Stimulated activated CD4-positive, alpha-beta T cell treated with anti-CD3 and anti-CD28 coated beads, Interleukin-4, amount 100 ng/mL, for 48 hours (primary cell): ENCODE data around the gene SPG11.
"Not testable (repeated sequence)": the region's sequence is repeated elsewhere in the genome, so short reads cannot be mapped to it uniquely, and the experiment has no call there.

Experiments
- DNase-seq, 2 donors: peaks; one replicate each; pipeline ENCODE4 v3.0.0-alpha.2; 2020; ENCODE audit warnings: low read depth in 2 of 2

Gene SPG11

GRCh38 chr15:44554934-44555723 lies 108.3 kb downstream of the SPG11 start:
- DNase-seq = no peak

DNA sequence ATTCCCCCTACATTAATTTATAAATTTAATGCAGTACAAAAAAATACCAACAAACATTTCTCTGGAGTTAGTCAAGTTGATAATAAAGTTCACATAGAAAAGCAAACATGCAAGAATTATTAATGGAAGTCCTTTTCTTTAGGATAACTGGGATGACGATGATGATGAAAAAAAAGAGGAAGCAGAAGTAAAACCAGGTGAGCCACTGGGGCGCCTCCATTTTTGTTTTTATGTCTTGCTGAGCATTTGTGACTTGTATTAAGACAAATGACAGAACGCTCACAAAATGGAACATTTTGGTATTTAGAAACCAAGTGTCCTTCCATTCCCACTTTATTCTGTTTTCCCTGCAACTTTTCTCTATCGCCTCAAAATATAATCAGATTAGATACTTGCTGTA lies 112.7 kb downstream of the SPG11 start:
- DNase-seq = no peak

- DNase-seq = no peak
Measured at GRCh38 chr15:44550256-44550655, 113.2 kb downstream of the SPG11 start.

DNA sequence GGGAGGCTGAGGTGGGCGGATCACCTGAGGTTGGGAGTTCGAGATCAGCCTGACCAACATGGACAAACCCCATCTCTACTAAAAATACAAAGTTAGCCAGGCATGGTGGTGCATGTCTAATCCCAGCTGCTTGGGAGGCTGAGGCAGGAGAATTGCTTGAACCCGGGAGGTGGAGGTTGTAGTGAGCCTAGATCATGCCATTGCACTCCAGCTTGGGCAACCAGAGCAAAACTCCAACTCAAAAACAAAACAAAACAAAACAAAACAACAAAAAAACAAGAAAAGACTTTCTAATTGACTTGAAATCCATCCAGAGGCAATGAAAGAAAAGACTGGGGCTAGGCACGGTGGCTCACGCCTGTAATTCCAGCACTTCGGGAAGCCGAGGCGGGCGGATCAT lies 114.3 kb downstream of the SPG11 start:
- not testable (repeated sequence) for DNase-seq

DNA sequence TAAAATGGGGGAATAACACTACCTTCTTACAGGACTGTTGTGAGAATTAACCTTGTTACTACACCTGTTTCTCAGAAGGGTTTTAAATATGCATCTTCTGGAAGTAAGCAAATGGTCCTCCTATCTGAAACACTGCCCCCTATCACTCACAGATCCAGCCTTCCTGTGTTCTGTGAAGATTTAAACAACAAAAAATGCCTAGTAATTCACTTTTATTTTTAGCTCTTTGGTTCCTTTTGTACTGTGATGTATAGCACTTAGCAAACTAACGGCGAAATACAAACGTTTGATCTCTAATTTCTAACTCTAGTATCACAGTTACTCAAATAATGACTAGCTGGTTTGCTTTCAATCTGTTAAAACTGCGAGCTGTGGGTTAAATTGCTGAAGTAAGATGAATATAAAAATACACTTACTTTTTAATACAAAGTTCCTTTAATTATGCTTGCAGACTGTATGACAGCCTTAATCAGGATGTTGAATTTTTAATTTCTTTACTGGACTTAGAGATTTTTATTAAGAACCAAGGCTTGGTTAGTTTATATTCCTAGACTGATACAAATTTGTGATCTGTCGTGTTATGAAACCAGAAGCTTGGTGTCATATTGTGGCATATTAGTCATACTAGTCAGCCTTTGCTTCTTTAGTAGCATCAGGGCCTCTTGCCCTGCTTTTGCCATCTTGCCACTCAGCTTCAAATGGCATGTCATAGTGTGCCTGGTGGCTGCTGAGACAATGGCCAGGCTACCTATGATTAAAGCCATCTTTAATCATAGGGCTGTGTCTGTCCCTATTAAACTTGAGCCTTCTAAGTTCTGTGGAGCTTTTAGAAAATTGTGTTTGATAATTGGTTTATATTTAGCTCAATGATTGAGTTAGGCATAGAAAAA lies 117.3 kb downstream of the SPG11 start:
- DNase-seq = peak in 1 of 2 donors; percentile 39

DNA sequence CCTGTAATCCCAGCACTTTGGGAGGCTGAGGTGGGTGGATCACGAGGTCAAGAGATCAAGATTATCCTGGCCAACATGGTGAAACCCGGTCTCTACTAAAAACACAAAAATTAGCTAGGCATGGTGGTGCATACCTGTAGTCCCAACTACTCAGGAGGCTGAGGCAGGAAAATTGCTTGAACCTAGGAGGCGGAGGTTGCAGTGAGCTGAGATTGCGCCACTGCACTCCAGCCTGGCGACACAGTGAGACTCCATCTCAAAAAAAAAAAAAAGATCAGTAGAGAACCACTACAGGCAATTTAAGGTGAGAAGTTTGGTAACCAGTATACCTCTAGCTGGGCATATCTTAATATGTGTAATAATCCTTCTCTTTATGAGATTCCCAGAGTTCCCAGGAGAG lies 118.7 kb downstream of the SPG11 start:
- not testable (repeated sequence) for DNase-seq

DNA sequence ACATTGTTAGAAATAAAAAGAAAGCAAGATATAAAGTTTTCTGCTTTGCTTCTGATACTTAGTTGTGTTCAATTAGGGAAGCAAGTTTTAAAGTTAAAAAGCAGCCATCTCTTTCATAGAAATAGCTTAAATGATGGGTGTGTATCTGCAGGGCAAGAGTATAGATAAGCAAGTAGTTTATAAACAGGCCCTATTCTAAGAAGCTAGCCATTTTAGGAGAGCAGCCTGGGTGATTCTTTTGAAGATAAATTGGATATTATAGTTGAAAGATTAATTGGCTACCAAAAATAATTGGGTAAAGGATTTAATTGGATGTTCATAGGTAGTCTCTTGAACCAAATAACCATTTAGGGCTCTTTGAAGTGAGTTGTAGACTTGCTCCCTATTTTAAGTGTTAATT lies 120.9 kb downstream of the SPG11 start:
- no peak for DNase-seq

GRCh38 chr15:44541282-44541958 lies 122.0 kb downstream of the SPG11 start:
- DNase-seq = no peak

- DNase-seq = no peak
Measured at GRCh38 chr15:44537735-44538240, 125.7 kb downstream of the SPG11 start.

DNA sequence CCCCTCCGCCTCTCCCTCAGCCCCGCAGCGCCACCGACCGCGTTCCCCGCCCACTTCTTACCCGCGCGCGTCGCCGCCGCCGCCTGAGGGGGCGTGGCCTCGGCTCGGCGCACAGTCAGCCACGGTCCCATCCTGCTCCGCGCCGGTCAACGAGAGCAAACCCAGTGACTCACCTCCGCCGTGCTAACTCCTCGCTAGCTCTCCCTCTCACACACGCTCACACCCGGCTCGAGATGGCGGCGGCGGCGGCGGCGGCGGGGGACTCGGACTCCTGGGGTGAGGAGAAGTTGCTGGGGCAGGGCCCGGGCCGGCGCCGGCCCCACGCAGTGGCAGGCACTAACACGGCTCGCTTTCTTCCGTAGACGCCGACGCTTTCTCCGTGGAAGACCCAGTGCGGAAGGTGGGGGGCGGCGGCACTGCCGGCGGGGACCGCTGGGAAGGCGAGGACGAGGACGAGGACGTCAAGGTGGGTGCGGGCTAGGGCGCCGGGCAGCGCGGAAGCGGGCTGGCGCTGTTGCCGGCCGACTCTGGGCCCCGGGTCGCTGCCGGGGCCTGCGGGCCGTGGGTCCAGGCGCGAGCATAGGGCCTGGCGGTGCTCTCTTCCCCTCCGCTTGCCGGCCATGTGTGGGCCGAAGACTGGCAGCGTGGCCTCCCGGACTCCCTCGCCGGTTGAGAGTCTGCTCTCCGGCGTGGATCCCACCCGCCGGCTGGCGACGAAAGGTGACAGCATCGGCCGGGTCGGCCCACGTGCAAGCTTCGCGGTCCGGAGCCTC lies 126.3 kb downstream of the SPG11 start, which contains the start of gene EIF3J:
Gene EIF3J (plus strand): TSS at position 186 of the 773 bp plus-strand sequence. CDS start 48 bp downstream, at position 234.
- peak; percentile 85 to 95 for DNase-seq

GRCh38 chr15:44536302-44536961 lies 127.0 kb downstream of the SPG11 start:
- DNase-seq = no peak

DNA sequence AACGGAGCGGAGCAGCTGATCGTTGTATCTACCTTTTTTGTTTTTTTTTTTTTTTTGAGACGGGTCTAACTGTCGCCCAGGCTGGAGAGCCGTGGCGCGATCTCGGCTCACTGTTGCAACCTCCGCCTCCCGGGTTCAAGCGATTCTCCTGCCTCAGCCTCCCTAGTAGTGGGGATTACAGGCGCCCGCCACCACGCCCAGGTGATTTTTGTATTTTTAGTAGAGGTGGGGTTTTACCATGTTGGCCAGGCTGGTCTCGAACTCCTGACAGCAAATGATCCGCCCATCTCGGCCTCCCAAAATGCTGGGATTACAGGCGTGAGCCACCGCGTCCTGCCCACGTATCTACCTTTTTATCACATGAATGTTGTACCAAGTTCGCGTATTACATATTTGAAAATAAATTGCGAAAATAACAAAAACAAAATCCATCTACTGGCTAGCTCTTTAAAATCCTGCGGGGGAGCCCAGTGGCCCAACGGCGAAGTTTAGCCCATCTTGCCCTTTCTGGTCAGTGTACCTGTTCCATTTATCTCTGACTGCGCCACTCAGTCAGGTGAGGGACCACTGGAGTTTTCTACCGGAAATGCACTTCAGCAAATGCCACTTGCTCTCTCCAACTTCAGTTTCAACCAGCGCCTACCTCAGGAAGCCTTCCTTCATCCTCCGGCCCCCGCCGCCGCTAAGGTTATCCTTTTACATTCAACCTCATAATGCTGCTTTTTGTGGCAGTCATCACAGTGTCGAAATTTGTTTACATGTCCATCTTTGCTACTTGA lies 127.8 kb downstream of the SPG11 start:
- no peak for DNase-seq

- no peak for DNase-seq
Measured at GRCh38 chr15:44535092-44535491, 128.4 kb downstream of the SPG11 start.

DNA sequence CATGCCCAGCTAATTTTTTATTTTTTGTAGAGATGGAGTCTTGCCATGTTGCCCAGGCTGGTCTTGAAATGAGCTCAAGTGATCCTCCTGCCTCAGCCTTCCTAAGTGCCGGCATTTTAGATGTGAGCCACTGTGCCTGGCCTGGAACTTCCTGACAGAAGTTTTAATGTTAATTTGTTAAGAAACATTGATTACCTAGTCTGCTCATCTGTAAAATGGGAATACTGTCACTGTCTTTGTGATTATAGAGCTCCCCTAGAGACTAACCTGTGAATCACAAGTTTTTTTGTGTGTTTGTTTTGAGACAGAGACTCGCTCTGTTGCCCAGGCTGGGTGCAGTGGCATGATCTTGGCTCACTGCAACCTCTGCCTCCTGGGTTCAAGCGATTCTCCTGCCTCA lies 130.8 kb downstream of the SPG11 start:
- no peak for DNase-seq

- not testable (repeated sequence) for DNase-seq
Measured at GRCh38 chr15:44532275-44532674, 131.2 kb downstream of the SPG11 start.

DNA sequence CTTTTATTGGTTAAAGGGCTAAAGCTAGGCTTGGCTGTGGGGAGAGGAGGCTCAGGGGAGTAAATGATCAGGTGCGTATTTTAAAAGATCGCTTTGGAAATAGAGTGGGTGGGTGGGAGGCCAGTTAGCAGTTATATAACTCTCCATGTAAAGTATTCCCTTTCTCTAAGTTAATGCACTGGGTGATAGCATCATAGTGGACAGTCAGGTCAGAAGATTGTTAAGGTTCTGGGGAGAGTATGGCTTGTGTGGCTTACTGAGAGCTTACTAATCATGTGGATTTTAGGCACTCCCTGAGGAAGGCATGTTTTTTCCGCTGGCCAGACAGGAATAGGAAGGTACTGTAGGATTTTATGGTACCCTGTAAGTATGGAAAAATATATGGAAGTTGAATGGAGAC lies 132.8 kb downstream of the SPG11 start:
- DNase-seq = no peak

DNA sequence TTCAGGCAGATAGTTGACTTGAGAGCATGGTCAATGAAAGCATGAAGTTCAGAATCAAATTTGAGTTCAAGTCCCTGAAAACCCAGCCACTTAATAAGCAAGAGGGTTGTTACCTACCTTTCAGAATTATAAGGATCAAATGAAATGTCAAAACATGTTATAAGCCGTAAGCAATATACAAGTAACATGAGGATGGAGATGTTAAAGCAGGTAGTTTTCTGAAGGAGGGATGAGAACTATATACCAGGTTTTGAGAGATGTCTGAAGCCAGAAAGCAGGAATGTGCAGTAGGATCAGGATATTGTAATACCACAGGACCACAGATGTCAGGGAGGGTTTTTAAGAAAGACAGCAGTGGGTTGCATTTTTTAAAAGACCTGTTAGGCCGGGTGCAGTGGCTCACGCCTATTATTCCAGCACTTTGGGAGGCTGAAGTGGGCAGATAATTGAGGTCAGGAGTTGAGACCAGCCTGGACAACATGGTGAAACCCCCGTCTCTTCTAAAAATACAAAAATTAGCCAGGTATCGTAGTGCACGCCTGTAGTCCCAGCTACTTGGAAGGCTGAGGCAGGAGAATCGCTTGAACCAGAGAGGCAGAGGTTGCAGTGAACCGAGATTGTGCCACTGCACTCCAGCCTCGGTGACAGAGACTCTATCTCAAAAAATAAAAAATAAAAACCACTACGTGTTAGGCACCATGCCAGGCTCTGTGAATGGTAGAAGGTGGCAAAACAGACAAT lies 133.4 kb downstream of the SPG11 start:
- DNase-seq = no peak

DNA sequence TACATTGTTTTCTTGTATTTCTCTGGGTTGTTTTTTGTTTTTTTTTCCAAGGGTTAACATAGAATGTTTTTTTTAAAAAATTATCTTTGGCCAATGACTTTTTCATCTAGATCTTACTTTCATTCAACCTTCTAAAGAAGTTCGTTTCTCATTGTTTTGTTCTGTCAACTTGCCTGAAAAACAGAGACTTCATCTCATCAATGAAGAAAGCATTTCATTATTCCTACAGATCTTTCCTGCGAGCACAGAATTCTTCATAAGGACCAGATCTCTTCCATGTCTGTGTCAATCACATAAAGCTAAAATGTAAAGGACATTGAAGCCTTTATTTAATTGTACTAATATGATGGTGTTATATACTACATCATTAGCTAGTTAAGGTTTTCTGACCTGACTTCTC lies 136.2 kb downstream of the SPG11 start:
- no peak for DNase-seq

- no peak for DNase-seq
Measured at GRCh38 chr15:44525018-44525417, 138.4 kb downstream of the SPG11 start.
